Ammon's horn (tissue), 1 donor: ENCODE results near the gene PCDHGC3.
A peak's percentile ranks its signal among the peaks of the same experiment; 100 is the strongest.

Experiments
- DNase-seq: peaks from one replicate; pipeline ENCODE4 v3.0.0-alpha.2; 2016; ENCODE audit warnings: low spot score

PCDHGC3 gene

DNA sequence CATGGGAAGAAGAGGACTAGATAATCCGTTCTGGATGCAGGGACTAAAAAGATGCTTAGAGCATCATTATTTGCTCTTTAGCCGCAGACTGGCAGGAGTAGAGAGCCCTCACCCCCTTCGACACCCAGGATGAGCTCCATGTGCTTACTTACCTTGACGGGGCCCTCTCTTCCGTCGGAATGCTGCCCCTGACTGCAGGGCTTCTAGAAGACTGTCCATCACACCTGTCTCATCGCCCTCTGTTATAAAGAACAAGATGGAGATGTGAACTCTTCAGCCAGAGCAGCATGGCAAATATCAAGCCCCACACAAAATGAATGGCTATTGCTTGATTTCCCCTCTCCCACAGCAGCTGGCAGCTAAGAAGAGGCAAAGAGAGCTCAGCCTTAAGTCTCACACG, 48.2 kb downstream of the PCDHGC3 start:
- no peak for DNase-seq

DNA sequence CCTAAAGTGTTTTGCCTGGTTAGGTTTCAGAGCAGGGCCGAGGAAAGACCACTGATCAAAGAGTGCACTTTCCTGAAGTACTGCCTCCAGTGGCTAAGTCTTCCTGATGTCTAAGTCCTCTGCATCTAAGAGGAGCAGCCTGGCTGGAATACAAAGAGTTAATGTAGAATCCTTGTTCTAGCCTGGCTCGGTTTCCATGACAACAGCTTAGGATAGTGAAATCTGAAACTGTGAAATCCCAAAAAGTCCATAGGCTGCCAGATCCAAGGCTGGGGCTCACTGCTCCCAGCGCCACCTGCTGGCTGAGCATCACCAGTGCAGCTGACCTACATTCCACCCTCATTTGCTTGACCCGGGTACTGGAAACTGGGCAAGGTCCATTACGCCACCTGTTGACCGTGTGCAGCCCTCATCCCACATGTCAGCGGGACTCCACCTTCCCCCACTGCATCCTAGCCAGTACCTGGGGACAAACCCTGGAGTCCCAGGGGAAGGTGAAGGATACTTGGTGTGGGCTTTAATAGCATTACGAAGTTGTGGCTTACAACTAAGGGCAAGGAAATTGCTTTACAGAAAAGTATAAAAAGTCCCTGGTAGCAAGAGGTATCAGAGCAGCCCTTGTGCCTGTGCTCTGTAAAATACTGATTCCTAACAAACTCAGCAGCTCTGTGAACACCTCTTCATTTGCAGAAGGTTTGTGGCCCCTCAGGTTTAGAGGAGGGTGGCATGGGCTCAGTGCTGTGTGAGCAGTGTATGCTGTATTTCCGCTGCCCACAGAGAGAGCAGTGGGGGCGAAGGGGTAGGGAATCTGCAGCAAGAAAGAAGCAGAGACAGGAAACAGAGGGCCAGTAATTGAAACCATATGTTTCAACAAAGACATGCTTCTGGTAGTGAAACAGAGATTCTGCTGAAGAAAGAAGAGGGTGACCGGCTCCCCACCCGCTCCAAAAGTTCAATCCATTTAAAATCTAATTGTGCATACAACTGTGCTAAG, 49.1 kb downstream of the PCDHGC3 start:
- DNase-seq = peak; percentile 94

DNA sequence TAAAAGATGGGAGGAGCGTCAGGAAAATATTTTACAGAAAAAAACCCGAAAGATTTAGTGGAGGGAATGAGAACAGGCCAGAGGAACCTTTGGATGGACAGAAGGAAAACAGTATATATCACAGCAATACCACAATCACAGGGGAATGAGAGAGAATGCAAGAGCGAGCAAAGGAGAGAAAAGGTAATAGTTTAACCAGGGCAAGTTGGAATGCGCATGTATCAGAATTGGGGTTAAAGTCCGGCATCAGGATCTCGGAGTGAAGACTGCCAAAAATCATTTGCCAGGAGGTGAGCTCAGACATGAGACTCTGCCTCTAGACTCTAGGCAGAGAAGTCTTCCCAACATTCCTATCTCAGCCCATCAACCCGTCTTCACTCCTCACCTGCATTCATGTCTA, 49.9 kb downstream of the PCDHGC3 start:
- no peak for DNase-seq

DNA sequence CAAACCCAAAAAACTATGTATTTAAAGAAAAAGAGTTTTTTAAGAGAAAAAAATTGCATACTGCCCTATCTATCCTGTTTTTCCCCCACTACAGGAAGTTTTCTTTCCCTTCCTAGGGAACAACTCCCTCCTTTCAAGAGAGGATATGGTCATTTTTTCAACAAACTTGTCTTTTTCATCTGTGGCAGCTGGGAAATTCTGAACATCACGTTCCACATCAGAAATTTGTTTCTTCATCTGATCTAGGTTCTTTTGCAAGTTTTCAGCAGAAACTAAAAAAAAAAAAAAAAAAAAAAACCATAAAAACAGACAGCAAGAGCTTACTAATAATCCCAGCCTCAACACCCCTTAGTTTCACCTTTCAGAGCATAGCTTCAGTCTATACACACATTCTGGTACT, 51.7 kb downstream of the PCDHGC3 start:
- no peak for DNase-seq
